ENCODE measurements around the gene CPA3. TPM values are rescaled to one million over a fixed set of nuclear protein-coding genes. Genes with fewer than 3 reads are reported as not detected.

Gene CPA3
- total and polyA plus RNA-seq, 2 donors (not counting 1 experiment from before 2014, with no cell fraction given) = not detected

DNA sequence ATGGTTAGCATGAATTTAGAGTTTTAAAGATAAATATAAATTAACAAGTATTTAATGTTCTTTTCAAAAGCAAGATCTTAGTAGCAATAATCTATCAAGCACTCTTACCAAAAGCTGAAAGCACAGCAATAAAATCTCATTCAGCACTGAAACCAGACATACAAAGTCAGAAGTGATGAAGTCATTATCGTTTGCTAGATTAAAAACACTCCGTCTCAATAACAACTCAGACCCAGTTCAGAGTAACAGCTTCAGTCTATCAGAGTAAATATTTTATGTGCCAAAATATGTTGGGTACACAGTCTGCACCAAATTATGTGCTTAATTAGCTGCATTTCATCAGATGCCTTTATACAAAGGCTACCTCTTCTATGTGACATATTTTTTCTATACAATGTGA is 41.6 kb downstream of the CPA3 start:
- intact Hi-C loops (cut with micrococcal nuclease) = no loop called here
- no peaks in the 10 kb centered on the region for H3K36me3 ChIP-seq (replicated peaks in 1 of 2; ENCODE audit: control extremely low read depth in 1 of 2, control insufficient read depth in 1 of 2, extremely low read depth in 1 of 2, insufficient read depth in 2 of 2, low read length in 1 of 2)
- ChIA-PET CTCF (no interaction called here), POLR2A (no interaction called here)
- no peaks in the 10 kb centered on the region for H3K4me1 ChIP-seq (ENCODE audit: control insufficient read depth in 2 of 2, insufficient read depth in 2 of 2, low read length in 2 of 2)
- no peak overlapping the region for H2AFZ ChIP-seq (ENCODE audit: insufficient read depth, low read depth, low read length, poor library complexity, severe bottlenecking)
- Mint-ChIP-seq H3K27me3 (peaks cover 23% of the 10 kb centered on the region), H3K9me3 (ENCODE audit: insufficient read depth) (no peaks in the 10 kb centered on the region), H3K4me3 (no peak overlapping the region), H3K4me1 (no peaks in the 10 kb centered on the region), H3K27ac (no peak overlapping the region)
- no peaks in the 10 kb centered on the region for H3K79me2 ChIP-seq (ENCODE audit: control insufficient read depth, insufficient read depth, low read length)
- H3K27me3 ChIP-seq (replicated peaks in 1 of 4; ENCODE audit: control extremely low read depth in 1 of 4, control insufficient read depth in 3 of 4, insufficient read depth in 4 of 4, low read length in 3 of 4) = peaks cover 0 to 3% (median 0%) of the 10 kb centered on the region in 4 experiments
- DNase-seq = no peak
- WGBS (ENCODE audit: insufficient coverage) = no CpG with 5 or more reads among the region's 2 CpGs
- no peak overlapping the region for H3K9ac ChIP-seq (ENCODE audit: low read length)
- H3K4me2 ChIP-seq (replicated peaks; ENCODE audit: low read depth, low read length, poor library complexity, severe bottlenecking) = no peak overlapping the region
- TF ChIP-seq CTCF (IDR thresholded peaks at IDR 0.05) (no peak), EZH2 (IDR thresholded peaks at IDR 0.05; ENCODE audit: borderline replicate concordance, insufficient read depth, low read depth, low read length, poor library complexity, severe bottlenecking) (no peak)
- no peaks in the 10 kb centered on the region for H4K20me1 ChIP-seq (ENCODE audit: control insufficient read depth, insufficient read depth, low read length, poor library complexity, severe bottlenecking)
- H3K4me3 ChIP-seq (ENCODE audit: control extremely low read depth in 1 of 5, extremely low read depth in 1 of 5, insufficient read depth in 1 of 5, low read depth in 2 of 5, low read length in 4 of 5) = no peak overlapping the region
- no peaks in the 10 kb centered on the region for H3K9me3 ChIP-seq (ENCODE audit: control extremely low read depth in 1 of 3, control insufficient read depth in 2 of 3, insufficient read depth in 1 of 3, low read length in 2 of 3)
- no peak for ATAC-seq (ENCODE audit: low read depth)
- H3K27ac ChIP-seq (ENCODE audit: low read length in 2 of 2) = no peak overlapping the region

DNA sequence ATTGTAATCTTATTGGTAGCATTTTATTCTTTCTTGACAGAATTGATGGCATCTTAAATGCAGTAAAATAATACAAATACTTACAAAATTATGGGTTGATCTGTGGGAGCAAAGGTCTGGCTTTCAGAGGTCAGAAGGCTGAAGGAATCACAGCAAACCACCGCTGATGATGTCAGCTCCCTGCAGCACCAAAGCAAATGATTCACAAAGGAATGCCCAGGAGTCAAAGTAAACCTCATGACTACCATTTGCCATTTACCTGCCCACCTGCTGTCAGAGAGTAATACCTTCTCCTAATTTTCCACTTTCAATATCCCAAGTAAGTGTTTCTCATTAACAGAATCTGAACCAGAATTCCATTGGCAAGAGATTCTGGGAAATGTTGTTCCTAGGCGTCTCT is 46.1 kb downstream of the CPA3 start:
- no peaks in the 10 kb centered on the region for H3K4me1 Mint-ChIP-seq
- Histone ChIP-seq H2AFZ (ENCODE audit: insufficient read depth, low read depth, low read length, poor library complexity, severe bottlenecking) (no peak overlapping the region), H3K4me3 (ENCODE audit: control extremely low read depth in 1 of 5, extremely low read depth in 1 of 5, insufficient read depth in 1 of 5, low read depth in 2 of 5, low read length in 4 of 5) (no peak overlapping the region), H4K20me1 (ENCODE audit: control insufficient read depth, insufficient read depth, low read length, poor library complexity, severe bottlenecking) (no peaks in the 10 kb centered on the region), H3K27ac (ENCODE audit: low read length in 2 of 2) (no peak overlapping the region), H3K79me2 (ENCODE audit: control insufficient read depth, insufficient read depth, low read length) (no peaks in the 10 kb centered on the region), H3K27me3 (replicated peaks in 1 of 4; ENCODE audit: control extremely low read depth in 1 of 4, control insufficient read depth in 3 of 4, insufficient read depth in 4 of 4, low read length in 3 of 4) (no peaks in the 10 kb centered on the region), H3K36me3 (replicated peaks in 1 of 2; ENCODE audit: control extremely low read depth in 1 of 2, control insufficient read depth in 1 of 2, extremely low read depth in 1 of 2, insufficient read depth in 2 of 2, low read length in 1 of 2) (no peaks in the 10 kb centered on the region), H3K9me3 (ENCODE audit: control extremely low read depth in 1 of 3, control insufficient read depth in 2 of 3, insufficient read depth in 1 of 3, low read length in 2 of 3) (no peaks in the 10 kb centered on the region), H3K4me2 (replicated peaks; ENCODE audit: low read depth, low read length, poor library complexity, severe bottlenecking) (no peak overlapping the region), H3K4me1 (ENCODE audit: control insufficient read depth in 2 of 2, insufficient read depth in 2 of 2, low read length in 2 of 2) (no peaks in the 10 kb centered on the region), H3K9ac (ENCODE audit: low read length) (no peak overlapping the region)
- H3K9me3 Mint-ChIP-seq (ENCODE audit: insufficient read depth) = no peaks in the 10 kb centered on the region
- ATAC-seq (ENCODE audit: low read depth) (no peak), DNase-seq (no peak)
- no peak for TF ChIP-seq EZH2 (IDR thresholded peaks at IDR 0.05; ENCODE audit: borderline replicate concordance, insufficient read depth, low read depth, low read length, poor library complexity, severe bottlenecking)
- no peak for TF ChIP-seq CTCF (IDR thresholded peaks at IDR 0.05)
- intact Hi-C loops (cut with micrococcal nuclease) = no loop called here
- POLR2A ChIA-PET = no interaction called here
- CTCF ChIA-PET = no interaction called here
- no peak overlapping the region for H3K4me3 Mint-ChIP-seq
- no peak overlapping the region for H3K27ac Mint-ChIP-seq
- H3K27me3 Mint-ChIP-seq = peaks cover 27% of the 10 kb centered on the region
- WGBS (ENCODE audit: insufficient coverage) = 88% methylated on average over 1 of the region's 2 CpGs
